Muscle layer of duodenum (tissue), 2 donors: ENCODE measurements around the gene TENT5A.

Source experiments
- H3K27ac ChIP-seq: one replicate; pipeline ENCODE4 v1.7.0; 2013; ENCODE audit warnings: mild to moderate bottlenecking, low read length
- H3K27me3 ChIP-seq: one replicate; pipeline ENCODE4 v1.7.0; 2013; ENCODE audit warnings: low read depth, mild to moderate bottlenecking, control low read depth, low read length
- H3K36me3 ChIP-seq, 2 donors: one replicate each; pipeline ENCODE4 v1.7.0; 2013; ENCODE audit warnings: low read length in 2 of 2, control low read depth in 1 of 2, mild to moderate bottlenecking in 1 of 2; ENCODE audit not compliant: insufficient read depth in 2 of 2, control insufficient read depth in 1 of 2
- H3K4me1 ChIP-seq, 2 donors: one replicate each; pipeline ENCODE4 v1.7.0; 2013; ENCODE audit warnings: low read length in 2 of 2, mild to moderate bottlenecking in 2 of 2, control low read depth in 1 of 2, moderate library complexity in 1 of 2; ENCODE audit not compliant: insufficient read depth in 2 of 2, control insufficient read depth in 1 of 2
- H3K4me3 ChIP-seq, 2 donors: one replicate each; pipeline ENCODE4 v1.7.0; 2013; ENCODE audit warnings: low read length in 2 of 2, low read depth in 1 of 2, mild to moderate bottlenecking in 1 of 2
- H3K9me3 ChIP-seq, 2 donors: one replicate each; pipeline ENCODE4 v1.7.0; 2013; ENCODE audit warnings: low read length in 2 of 2, control low read depth in 1 of 2, mild to moderate bottlenecking in 1 of 2; ENCODE audit not compliant: control insufficient read depth in 1 of 2
- donor health status: healthy.

TENT5A gene

DNA sequence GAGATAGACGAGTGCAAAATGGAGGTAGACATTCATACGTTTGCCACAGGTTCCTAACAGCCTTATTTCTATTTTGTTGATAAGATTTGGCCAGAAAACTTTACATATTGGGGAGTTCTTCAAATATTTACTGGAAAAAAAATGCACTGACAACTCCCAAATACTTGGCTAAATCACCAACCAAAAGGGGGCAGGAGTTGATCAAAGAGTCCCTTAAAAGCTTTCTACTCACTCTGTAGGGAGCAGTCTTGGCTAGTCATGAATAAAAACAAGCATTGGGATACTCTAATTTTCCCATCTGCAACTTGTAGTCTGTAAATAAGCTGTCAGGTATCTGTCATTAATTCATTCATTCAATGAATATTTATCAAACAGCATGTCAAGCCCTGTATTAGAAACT is 18.4 kb downstream of the TENT5A start:
- no peaks in the 10 kb centered on the region for H3K36me3 ChIP-seq
- no peak overlapping the region for H3K4me3 ChIP-seq
- no peaks in the 10 kb centered on the region for H3K4me1 ChIP-seq
- H3K9me3 ChIP-seq: no peaks in the 10 kb centered on the region
- H3K27ac ChIP-seq: no peak overlapping the region
- H3K27me3 ChIP-seq: no peaks in the 10 kb centered on the region

DNA sequence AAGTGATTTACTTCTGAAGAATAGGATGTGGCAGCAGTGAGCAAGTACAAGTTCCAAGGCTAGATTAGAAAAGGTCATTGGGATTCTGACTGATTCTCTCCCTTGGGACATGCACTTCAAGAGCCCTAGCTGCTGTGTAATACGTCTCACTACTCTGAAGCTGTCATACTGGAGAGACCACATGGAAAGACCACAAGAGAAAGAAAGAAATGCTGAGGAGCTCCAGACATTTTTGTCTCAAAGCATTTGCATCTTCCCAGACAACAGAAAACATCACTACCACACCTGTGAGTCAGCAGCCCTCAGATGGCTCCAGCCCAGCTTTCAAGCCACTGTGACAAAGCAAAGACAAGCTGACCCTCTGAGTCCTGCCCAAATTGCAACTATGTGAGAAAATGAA is 20.7 kb downstream of the TENT5A start:
- Histone ChIP-seq H3K27ac (no peak overlapping the region), H3K27me3 (no peaks in the 10 kb centered on the region), H3K36me3 (no peaks in the 10 kb centered on the region)

DNA sequence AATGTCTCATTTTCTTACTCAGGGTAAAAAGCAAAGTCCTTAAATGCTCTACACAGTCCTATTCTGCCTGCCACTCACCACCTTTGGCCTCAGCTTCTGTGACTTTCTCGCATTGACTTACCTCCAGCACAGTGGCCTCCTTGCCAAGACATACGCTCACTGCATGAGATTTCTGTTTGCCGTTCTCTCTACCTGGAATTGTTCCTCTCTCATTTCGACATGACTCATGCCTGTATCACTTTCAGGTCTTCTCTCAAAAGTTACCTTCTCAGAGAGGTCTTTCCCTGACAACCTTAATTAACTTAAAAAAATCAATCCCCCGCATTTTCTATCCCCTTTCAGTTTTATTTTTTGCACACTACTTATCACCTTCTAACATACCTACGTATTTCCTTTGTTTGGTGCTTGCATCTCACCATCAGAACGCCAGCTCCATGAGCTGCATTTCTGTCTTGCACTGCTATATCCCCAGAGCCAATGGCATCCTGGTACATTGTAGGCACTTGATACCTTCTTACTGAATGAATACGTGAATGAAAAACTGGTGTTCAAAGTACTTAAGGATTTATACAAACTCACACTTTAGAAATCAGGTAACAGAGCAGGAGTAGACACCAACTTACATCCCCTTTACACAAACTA is 24.5 kb downstream of the TENT5A start:
- H3K27ac ChIP-seq: no peak overlapping the region
- H3K9me3 ChIP-seq: no peaks in the 10 kb centered on the region
- no peaks in the 10 kb centered on the region for H3K27me3 ChIP-seq
- H3K4me3 ChIP-seq: no peak overlapping the region
- no peaks in the 10 kb centered on the region for H3K36me3 ChIP-seq
- H3K4me1 ChIP-seq: no peaks in the 10 kb centered on the region

More for the DNA sequence above, 20.7 kb downstream of the TENT5A start:
- H3K9me3 ChIP-seq: no peaks in the 10 kb centered on the region
- H3K4me1 ChIP-seq: no peaks in the 10 kb centered on the region
- no peak overlapping the region for H3K4me3 ChIP-seq

DNA sequence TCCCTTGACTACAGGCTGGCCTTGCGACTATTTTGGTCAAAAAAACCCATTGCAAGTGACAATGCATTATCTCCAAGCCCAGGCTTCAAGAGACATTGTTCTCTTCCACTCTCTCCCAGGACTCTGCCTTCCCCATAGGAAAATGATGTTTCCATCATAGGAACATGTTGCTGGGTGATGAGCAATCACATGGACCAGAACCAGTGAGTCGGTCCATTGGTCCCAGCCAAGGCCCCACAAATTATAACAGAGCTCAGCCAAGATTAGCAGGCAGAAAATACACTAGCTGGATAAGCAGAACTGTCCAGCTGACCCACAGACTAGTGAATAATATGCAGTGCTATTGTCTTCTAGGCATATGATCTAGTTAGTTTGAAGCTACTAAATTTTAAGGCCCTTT is 27.4 kb downstream of the TENT5A start:
- H3K36me3 ChIP-seq: no peaks in the 10 kb centered on the region
- no peak overlapping the region for H3K27ac ChIP-seq
- no peaks in the 10 kb centered on the region for H3K9me3 ChIP-seq
- H3K27me3 ChIP-seq: no peaks in the 10 kb centered on the region
- H3K4me3 ChIP-seq: no peak overlapping the region
- no peaks in the 10 kb centered on the region for H3K4me1 ChIP-seq

DNA sequence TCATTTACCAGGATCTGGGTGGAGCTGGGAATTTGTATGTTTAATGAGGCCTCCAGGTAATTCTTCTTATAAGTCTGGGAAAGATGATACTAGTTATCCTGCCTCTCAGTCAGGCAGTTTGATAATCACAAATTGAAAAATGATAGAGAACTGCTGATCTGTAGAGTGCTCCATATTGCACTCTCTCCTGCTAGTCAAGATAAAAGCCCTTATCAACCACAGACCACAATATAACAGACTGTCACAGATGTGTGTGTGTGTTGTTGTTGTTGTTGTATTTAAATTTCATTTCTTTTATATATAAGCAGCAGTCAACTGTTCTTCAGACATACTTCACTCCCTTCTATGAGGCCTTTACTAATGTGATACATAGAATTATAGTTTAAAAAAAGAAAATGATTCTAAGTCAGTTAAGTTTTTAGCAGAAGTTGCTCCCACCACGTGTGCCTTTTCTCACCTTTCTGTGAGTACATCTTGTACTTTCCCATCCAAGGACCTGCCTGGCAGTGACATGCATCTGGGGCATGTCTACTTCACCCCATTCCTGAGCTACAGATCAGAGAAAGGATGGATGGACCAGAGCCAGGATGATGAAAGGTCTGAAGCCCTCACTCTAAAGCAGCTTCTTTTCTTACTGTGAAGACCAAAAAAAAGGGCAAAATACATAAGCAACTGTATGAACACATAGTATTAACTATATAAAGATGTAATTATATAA is 29.8 kb downstream of the TENT5A start:
- H3K9me3 ChIP-seq: no peaks in the 10 kb centered on the region
- H3K27me3 ChIP-seq: no peaks in the 10 kb centered on the region
- no peak overlapping the region for H3K27ac ChIP-seq
- H3K4me3 ChIP-seq: no peak overlapping the region
- H3K36me3 ChIP-seq: no peaks in the 10 kb centered on the region
- H3K4me1 ChIP-seq: no peaks in the 10 kb centered on the region

DNA sequence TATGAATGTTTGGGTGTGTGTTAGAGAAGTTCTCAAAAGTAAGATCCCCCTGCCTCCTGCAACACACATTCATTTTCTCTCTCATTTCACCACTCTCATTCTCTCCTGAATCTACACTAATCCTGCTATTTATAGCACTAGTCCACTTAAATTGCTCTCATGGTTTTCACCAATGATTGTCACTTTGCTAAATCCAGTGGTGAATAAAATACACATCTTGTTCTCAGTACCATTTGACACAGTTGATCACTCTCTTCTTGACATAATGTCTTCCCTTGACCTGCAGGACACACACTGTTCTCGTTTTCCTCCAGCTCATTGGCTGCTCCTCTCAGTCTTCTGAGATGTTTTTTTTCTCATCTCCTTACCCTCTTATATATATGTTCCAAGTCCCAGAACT is 32.1 kb downstream of the TENT5A start:
- Histone ChIP-seq H3K27me3 (no peaks in the 10 kb centered on the region), H3K4me3 (no peak overlapping the region), H3K36me3 (no peaks in the 10 kb centered on the region)

DNA sequence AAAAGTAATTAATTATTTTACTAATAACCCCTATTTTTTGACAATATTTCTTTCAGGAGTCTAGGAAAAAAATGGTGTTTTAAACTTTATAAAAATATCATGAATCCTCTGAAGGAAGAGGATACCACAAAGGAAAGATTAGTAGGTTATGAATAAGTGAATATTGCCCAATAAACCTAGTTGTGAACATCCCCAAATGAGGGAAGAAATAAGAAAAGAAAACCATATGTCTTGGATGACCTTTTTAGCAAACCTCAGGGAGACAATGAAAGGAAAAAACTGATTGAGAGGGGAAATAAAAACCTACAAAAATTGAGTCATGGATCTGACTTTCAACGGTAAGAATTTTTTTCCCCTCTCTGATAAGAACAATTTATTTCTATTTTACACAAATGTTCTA is 34.4 kb downstream of the TENT5A start:
- Histone ChIP-seq H3K4me3 (no peak overlapping the region), H3K9me3 (no peaks in the 10 kb centered on the region), H3K27me3 (no peaks in the 10 kb centered on the region), H3K27ac (no peak overlapping the region), H3K36me3 (no peaks in the 10 kb centered on the region), H3K4me1 (no peaks in the 10 kb centered on the region)

More for the DNA sequence above, 32.1 kb downstream of the TENT5A start:
- Histone ChIP-seq H3K4me1 (no peaks in the 10 kb centered on the region), H3K27ac (no peak overlapping the region), H3K9me3 (no peaks in the 10 kb centered on the region)

DNA sequence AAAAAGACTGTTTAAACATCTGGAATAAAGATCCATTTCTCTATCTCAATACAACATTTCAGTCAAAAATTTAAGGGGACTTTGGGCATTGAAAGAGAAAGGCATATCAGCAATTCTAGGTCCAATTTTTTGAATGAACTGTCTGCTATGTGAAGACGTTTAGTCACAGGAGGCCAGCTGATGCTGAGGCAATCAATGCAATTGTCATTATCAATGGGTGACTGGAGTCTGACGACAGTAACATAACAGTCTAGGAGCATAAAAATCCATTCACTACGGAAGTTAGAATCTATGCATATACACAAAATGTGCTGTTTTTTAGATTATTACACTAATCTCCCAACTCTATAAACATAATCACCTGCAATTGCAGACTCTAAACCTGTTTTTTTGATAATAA is 37.8 kb downstream of the TENT5A start:
- Histone ChIP-seq H3K9me3 (no peaks in the 10 kb centered on the region), H3K27me3 (no peaks in the 10 kb centered on the region), H3K4me1 (no peaks in the 10 kb centered on the region), H3K4me3 (no peak overlapping the region), H3K27ac (no peak overlapping the region), H3K36me3 (no peaks in the 10 kb centered on the region)

DNA sequence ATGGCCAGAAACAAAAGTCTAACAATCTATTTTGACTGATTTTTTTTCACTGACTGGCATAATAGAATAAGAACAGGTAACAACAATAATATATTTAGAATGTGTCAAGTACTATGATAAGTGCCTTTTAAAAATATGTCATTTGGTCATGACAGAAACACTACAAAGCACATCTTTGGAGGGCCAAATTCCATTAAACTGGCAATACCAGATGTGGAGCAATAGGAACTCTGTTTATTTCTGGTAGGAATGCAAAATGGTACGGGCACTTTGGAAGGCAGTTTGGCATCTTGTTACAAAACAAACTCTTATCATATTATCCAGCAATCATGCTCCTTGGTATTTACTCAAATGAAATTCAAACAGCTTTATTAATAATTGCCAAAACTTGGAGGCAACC is 39.3 kb downstream of the TENT5A start:
- no peak overlapping the region for H3K4me3 ChIP-seq
- H3K9me3 ChIP-seq: no peaks in the 10 kb centered on the region
- no peaks in the 10 kb centered on the region for H3K36me3 ChIP-seq
- no peaks in the 10 kb centered on the region for H3K4me1 ChIP-seq
- H3K27ac ChIP-seq: no peak overlapping the region
- no peaks in the 10 kb centered on the region for H3K27me3 ChIP-seq

DNA sequence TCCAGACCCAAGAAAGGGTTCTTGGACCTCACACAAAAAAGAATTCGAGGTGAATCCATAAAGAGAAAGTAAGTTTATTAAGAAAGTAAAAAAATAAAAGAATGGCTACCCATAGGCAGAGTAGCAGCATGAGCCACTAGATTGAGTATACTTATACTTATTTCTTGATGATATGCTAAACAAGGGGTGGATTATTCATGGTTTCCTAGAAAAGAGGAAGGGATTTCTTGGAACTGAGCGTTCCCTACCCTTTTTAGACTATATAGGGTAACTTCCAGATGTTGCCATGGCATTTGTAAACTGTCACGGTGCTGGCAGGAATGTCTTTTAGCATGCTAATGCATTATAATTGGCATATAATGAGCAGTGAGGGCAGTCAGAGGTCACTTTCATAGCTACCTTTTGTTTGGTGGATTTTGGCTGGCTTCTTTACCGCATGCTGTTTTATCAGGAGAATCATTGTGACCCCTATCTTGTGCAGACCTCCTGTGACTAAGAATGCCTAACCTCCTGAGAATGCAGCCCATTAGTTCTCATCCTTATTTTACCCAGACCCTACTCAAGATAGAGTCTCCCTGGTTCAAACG is 44.3 kb downstream of the TENT5A start:
- Histone ChIP-seq H3K4me3 (no peak overlapping the region), H3K4me1 (no peaks in the 10 kb centered on the region), H3K27ac (no peak overlapping the region), H3K27me3 (no peaks in the 10 kb centered on the region), H3K36me3 (no peaks in the 10 kb centered on the region), H3K9me3 (no peaks in the 10 kb centered on the region)

DNA sequence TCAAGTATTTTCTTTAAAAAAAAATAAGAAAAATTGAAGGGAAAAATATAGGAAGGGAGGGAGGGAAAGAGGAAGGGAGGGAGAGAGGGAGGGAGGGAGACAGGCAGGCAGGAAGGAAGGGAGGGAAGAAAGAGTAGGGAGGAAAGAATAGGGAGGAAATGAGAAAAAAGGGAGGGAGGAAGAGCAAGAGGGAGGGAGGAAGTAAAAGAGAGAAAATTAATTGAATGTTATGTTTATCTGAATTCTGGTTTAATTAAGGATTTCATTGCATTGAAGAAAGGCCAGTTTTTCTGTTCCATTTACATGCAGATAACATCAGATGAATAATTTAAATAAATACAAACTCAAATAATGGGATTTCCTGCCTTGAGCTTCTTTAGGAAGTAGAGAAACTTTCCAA is 47.8 kb downstream of the TENT5A start:
- H3K27ac ChIP-seq: no peak overlapping the region
- H3K4me3 ChIP-seq: no peak overlapping the region
- H3K36me3 ChIP-seq: no peaks in the 10 kb centered on the region
- H3K4me1 ChIP-seq: no peaks in the 10 kb centered on the region
- H3K27me3 ChIP-seq: no peaks in the 10 kb centered on the region
- no peaks in the 10 kb centered on the region for H3K9me3 ChIP-seq
